ENCODE results near the gene OSGEP. TPM values are rescaled to one million over a fixed set of nuclear protein-coding genes. Genes with fewer than 3 reads are reported as not detected.

Gene OSGEP
- total and polyA plus RNA-seq, 8 donors: 29.0 to 90.1 (median 79.3) TPM

DNA sequence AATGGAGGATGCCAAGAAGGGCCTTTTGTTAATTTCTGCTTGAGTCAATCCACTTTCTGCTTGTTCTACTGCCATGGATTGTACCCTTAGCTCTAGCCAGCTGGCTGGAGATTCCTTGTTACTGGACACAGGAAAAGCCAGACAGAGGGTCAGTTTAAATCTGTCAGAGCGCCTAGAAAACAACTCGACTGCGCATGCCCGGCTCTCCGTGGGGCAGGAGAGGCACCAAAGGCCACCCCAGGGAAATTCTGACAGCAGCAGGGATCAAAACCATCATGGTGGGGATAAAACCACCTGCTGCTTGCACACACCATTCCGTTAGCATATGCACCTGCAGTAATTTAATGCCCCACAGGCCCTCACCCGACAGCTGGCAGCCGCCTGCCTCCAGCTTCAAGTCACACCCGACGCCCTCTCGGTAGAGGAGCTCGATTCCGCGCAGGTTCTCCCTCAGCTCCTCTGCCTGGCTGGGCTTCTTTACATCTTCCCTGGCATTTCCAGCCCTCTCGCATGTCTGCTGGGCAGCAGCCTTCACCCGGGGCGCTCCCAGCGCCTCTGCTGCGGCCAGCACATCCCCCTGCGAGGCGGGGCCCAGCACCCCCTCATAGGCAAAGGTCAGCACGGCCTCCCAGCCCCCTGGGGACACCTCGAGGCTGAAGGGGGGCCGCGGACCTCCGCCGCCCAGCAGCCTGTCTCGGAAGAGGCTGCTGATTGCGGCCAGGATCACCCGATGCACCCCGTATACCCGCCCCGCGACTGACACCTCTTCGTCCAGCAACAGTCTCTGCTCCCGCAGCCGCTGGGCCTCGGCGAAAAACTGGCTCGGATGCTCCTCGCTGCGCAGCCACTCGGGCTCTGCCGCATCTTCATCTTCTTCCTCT, 19.7 kb downstream of the OSGEP start:
- TF ChIP-seq, protein P1, sequence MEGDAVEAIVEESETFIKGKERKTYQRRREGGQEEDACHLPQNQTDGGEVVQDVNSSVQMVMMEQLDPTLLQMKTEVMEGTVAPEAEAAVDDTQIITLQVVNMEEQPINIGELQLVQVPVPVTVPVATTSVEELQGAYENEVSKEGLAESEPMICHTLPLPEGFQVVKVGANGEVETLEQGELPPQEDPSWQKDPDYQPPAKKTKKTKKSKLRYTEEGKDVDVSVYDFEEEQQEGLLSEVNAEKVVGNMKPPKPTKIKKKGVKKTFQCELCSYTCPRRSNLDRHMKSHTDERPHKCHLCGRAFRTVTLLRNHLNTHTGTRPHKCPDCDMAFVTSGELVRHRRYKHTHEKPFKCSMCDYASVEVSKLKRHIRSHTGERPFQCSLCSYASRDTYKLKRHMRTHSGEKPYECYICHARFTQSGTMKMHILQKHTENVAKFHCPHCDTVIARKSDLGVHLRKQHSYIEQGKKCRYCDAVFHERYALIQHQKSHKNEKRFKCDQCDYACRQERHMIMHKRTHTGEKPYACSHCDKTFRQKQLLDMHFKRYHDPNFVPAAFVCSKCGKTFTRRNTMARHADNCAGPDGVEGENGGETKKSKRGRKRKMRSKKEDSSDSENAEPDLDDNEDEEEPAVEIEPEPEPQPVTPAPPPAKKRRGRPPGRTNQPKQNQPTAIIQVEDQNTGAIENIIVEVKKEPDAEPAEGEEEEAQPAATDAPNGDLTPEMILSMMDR (IDR thresholded peaks at IDR 0.05): no peak
- Histone ChIP-seq H3K4me3 (peak overlapping the region; percentile 11 to 17), H3K36me3 (no peaks in the 10 kb centered on the region), H3K9me3 (no peaks in the 10 kb centered on the region), H3K27me3 (peaks cover 0 to 18% of the 10 kb centered on the region in 2 donors), H3K4me1 (peaks cover 0 to 6% of the 10 kb centered on the region in 2 donors), H3K27ac (no peak overlapping the region)
- DNase-seq (peak in 2 of 4 donors; percentile 39 to 73), ATAC-seq (peak; percentile 22)
- intact Hi-C loops (cut with DNase I): no loop called here

DNA sequence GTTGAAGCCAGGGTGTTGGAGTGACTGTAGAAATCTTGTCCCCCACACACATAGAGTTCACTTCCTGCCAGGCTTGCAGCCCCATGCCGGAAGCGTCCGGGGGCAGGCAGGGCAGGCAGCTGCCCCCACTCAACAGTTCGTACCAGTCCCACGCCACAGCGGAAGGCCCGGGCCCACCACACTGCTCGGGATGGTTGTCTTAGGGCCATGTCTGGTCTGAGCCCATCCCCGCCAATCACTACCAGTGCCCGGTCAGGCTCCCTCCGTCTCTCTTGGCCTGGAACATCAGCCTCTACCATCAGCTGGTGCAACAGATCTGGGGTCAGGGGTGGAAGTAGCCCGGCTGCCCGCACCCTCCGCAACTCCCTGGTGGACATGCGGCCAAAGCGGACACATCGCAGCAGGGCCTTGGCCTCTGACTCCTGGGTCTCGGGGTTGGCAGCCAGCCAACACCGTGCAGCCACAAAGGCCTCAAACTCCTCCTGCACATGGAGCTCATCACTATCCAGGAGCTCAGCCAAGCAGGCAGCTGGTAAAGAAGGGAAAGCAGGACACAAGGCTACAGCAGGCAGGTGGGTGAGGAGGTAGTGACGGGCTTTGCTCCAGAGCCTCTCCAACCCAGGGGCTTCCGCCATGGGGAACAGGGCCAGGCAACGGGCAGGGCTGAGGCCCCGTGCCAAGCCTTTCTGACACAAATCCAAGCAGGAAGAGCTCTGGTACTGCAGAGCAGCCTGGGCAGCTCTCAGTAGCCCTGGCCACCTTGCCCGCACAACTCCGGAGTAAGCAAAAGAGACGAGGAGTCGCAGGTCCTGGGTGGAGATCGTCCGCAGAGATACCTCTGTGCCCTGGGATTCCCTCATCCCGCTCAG, 24.6 kb downstream of the OSGEP start:
- Histone ChIP-seq H3K4me1 (peaks cover 7 to 20% of the 10 kb centered on the region in 2 donors), H3K27me3 (peaks cover 0 to 4% of the 10 kb centered on the region in 2 donors), H3K9me3 (no peaks in the 10 kb centered on the region), H3K27ac (no peak overlapping the region), H3K4me3 (no peak overlapping the region), H3K36me3 (no peaks in the 10 kb centered on the region)
- intact Hi-C loops (cut with DNase I): no loop called here
- no peak for DNase-seq
- ATAC-seq: peak; percentile 68
- TF ChIP-seq, protein P1 (IDR thresholded peaks at IDR 0.05): no peak

DNA sequence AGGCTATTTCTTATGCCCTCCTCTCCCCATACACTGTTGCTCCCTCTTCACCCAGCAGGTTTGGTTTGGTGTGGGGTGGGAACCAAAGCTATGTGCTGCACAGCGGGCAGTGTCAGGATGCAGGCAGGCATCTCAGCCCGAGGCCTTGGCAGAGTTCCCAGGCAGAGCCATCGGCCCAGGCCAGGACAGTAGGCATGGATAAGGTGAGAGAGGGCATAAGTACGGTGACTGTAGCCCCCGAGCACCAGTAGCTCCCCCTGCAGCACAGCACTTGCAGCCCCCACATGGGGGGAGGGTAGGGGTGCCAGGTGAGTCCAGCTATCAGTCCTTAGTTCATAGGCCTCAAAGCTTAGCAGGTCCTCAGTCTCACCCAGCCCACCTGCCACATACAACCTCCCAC, 25.8 kb downstream of the OSGEP start:
- intact Hi-C loops (cut with DNase I): no loop called here
- ATAC-seq (no peak), DNase-seq (no peak)
- TF ChIP-seq, protein P1 (IDR thresholded peaks at IDR 0.05): no peak
- no peak overlapping the region for H3K27ac ChIP-seq
- H3K36me3 ChIP-seq: no peaks in the 10 kb centered on the region
- H3K27me3 ChIP-seq: no peaks in the 10 kb centered on the region
- no peaks in the 10 kb centered on the region for H3K9me3 ChIP-seq
- peaks cover 7 to 20% of the 10 kb centered on the region in 2 donors for H3K4me1 ChIP-seq
- no peak overlapping the region for H3K4me3 ChIP-seq

DNA sequence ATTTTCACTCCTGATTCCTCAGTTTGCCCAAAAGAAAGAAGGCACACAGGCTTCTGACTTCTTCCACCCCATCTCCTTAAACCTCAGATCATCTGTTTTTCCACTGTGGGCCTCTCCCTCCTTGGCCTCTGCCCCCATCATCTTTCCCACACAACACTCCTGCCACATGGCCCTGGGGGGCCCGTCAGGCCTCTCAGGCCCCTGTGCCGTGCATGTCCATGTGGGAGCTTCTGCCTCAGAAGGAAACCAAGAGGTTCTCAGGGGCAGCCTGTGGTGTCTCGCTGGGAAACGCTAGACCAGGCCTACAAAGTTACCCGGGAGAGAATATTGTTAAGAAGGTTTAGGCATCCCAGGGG, 26.6 kb downstream of the OSGEP start:
- ATAC-seq (no peak), DNase-seq (no peak)
- peaks cover 7 to 20% of the 10 kb centered on the region in 2 donors for H3K4me1 ChIP-seq
- no peaks in the 10 kb centered on the region for H3K9me3 ChIP-seq
- peak overlapping the region in 1 of 2 donors; percentile 18 for H3K4me3 ChIP-seq
- TF ChIP-seq, protein P1 (IDR thresholded peaks at IDR 0.05): no peak
- no peaks in the 10 kb centered on the region for H3K27me3 ChIP-seq
- peak overlapping the region in 1 of 2 donors; percentile 87 for H3K27ac ChIP-seq
- intact Hi-C loops (cut with DNase I): no loop called here
- no peaks in the 10 kb centered on the region for H3K36me3 ChIP-seq
